Activated CD4-positive, alpha-beta T cell treated with anti-CD3 and anti-CD28 coated beads for 24 hours (primary cell): ENCODE measurements around the gene SARS2.
A peak's percentile ranks its signal among the peaks of the same experiment; 100 is the strongest.

Experiments used
- DNase-seq, 2 donors: peaks; one replicate each; pipeline ENCODE4 v3.0.0-alpha.2; 2020; ENCODE audit warnings: low read depth in 2 of 2

The SARS2 gene

DNA sequence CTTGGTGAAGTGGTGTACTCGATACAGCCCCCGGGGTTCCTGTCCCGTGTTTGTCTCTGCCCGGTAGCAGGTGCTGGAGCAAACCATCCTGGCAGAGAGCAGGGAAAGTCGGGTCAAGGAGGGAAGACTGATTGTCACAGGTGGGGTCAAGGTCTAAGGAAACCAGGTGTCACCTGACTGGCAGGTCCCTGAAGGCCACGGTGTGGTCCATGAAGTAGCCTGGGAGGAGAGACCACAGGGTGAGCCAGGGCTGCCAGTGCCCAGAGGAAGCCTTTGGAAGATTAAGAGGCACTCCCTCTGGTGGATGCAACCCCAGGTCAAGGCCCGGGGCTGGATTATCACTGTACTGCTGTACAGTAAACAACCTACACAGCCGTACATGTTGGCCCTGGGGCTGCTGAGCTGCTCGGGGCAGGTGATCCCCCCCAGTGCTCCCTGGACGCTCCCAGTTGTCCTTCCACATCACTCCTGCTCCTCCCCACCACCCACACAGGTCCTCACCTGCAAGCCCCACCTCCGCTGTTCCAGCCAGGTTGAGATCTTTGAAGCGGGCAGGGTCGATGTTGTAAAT lies 12.6 kb downstream of the SARS2 start:
- no peak for DNase-seq

DNA sequence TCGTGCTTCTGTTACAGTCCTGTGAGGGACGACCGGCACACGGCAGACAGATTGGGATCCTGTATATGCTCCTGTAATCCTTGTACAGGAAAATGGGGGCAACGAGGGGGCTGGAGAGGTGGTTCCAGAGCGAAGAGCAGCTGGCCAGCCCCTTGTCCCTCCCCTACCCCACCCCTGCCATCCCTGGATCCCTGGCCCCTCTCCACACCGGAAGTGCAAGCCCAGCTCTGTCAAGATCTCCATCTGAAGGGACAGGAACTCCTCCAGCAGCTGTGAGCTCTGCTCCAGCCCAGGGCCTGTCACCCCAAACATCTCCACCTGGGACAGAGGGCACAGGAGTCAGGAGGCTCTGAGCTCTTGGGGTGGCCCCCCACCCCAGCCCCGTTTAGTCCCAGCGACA lies 13.0 kb downstream of the SARS2 start:
- DNase-seq: no peak

DNA sequence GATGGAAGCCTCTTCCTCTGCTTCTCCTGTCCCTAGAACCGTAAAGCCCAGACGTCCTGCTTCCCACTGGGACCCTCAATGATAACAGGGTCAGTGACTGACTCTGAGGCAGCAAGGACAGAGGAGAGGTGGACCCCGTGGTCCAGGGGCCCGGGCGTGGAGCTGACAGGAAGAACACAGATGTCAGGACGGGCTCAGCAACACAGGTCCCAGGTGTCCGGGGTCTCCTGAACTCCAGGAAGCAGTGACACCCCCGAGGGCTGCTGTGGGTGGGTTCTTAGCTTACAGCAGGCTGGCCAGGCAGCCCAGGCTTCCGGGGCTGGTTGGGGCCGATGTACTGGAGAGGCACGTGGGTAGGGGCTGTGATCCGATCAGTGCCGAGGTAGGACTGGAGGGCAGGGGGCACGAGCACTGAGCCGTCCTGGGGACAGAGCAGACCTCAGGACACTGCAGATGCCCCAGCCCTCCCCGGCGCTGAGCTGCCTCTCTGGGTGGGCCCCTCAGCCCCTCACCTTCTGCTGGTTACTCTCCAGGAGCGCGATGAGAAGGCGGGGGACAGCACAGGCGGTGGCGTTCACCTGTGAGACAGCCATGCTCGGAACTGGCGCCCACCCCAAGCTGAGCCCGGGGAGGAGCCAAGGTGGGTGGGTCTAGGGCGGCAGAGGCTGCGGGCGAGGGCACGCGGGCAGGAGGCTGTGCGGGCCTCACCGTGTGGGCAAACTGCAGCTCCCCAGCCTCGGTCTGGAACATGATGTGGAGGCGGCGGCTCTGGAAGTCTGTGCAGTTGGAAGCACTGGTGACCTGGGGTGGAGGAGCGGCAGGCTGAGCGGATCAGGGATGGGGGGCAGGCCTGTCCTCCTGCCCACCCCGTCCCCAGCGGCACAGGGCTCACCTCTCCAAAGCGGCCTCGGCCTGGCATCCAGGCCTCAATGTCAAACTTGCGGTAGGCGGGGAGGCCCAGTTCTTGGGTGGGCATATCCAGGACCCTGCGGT lies 14.9 kb downstream of the SARS2 start:
- DNase-seq: no peak

DNA sequence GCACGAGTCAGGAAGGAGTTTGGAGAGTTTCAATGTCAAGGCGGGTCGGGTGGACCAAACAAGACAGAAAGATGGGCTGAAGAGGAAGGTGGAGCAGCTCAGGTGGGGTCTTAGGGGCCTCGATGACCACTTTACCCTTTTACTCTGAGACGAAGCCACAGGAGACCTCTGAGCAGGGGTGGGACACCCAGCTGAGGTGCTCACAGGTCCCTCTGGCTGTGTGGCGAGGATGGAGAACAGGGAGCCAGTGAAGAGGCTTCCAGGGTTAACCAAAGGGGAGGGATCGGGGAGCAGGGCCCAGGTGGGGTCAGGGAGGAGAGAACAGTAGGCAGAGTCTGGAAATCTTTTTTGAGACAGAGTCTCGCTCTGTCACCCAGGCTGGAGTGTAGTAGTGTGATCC lies 16.6 kb downstream of the SARS2 start:
- DNase-seq: no peak

DNA sequence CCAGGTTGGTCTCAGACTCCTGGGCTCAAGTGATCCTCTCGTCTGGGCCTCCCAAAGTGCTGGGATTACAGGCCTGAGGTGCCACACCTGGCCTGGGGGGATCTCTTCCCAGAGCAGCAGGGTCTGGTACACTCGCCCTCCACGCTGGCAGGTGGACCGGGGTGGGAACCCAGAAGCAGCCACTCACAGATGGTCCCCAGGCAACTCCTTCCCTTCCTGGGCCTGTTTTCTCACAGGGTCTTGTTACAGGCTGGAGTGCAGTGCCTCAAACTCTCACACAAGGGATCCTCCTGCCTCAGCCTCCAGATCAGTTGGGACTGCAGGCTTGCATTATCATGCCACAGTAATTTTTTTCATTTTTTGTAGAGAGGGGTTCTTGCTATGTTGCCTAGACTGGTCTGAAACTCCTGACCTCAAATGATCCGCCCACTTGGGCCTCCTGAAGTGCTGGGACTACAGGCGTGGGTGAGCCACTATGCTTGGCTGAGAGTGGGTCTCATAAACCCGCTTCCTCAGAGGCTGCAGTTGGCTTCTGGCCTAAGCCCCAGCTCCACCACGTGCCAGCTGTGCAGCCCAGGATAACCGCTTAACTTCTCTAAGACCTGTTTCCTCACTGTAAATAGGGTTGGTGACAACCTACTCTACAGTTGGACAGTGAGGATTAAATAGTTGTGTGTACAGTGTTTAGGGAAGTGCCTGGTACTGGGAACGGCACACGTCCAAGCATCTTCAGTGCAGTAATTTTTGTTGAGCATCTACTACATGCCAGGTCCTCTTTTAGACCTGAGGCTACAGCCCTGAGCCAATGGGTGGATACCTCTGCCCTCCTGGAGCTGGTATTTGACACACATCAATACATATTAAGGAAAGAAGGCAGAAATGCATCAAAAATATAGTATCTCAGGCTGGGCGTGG lies 17.7 kb downstream of the SARS2 start:
- DNase-seq: no peak

- no peak for DNase-seq
Observed at GRCh38 chr19:38911388-38912001, 19.1 kb downstream of the SARS2 start.

- no peak for DNase-seq
Observed at GRCh38 chr19:38910488-38910887, 20.1 kb downstream of the SARS2 start.

GRCh38 chr19:38908911-38909310 lies 21.7 kb downstream of the SARS2 start:
- no peak for DNase-seq

DNA sequence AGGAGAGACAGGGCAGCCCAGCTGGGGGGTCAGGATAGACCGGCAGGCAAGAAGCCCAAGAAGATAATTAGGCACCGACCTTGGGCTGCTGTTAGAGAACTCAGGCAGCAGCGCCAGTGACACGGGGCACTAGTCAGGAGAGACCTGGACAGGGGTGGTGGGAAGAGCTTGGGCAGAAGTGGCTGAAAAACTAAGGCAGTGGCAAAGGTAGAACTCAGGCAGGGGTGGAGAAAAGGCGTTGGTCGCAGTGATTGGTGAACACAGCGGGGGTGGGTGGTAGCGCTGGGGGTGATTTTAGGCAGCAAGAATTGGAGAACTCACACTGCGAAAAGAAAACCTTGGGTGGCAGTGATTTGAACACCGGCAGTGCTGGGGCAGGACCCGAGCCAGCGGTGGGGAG lies 22.9 kb downstream of the SARS2 start:
- no peak for DNase-seq

DNA sequence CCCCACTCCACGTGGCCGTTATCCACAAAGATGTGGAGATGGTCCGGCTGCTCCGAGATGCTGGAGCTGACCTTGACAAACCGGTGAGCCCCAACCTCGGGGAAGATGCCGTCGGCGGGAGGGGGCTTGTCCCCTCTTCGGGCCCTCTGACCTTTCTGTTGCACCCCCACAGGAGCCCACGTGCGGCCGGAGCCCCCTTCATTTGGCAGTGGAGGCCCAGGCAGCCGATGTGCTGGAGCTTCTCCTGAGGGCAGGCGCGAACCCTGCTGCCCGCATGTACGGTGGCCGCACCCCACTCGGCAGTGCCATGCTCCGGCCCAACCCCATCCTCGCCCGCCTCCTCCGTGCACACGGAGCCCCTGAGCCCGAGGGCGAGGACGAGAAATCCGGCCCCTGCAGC lies 23.3 kb downstream of the SARS2 start:
- no peak for DNase-seq

- no peak for DNase-seq
Observed at GRCh38 chr19:38905620-38906019, 24.9 kb downstream of the SARS2 start.

DNA sequence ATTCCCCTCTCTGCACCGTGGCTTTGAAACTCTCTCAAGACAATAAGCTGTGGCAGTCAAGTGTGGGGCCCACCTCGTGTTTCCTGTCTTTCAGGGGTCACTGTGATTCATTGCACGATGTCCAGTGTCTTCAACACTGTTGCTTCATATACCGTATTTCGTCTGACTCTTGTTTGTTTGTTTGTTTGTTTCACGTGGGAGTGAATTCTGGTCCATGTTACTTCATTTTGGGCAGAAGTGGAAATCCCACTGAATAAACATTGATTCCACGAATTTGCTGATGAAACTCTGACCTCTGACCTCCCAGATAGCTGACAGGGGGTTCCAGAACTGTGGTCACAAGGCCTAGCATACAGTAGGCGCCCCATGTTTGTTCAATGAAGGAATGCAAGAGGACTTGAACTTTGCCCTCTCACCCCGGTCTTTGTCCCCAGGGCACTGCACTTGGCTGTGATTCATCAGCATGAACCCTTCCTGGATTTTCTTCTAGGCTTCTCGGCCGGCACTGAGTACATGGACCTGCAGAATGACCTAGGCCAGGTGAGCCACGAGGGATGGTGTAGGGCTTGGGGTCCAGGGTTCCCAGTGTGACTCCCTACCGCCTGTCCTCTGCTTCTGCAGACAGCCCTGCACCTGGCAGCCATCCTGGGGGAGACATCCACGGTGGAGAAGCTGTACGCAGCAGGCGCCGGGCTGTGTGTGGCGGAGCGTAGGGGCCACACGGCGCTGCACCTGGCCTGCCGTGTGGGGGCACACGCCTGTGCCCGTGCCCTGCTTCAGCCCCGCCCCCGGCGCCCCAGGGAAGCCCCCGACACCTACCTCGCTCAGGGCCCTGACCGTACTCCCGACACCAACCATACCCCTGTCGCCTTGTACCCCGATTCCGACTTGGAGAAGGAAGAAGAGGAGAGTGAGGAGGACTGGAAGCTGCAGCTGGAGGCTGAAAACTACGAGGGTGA lies 25.7 kb downstream of the SARS2 start:
- DNase-seq: no peak

DNA sequence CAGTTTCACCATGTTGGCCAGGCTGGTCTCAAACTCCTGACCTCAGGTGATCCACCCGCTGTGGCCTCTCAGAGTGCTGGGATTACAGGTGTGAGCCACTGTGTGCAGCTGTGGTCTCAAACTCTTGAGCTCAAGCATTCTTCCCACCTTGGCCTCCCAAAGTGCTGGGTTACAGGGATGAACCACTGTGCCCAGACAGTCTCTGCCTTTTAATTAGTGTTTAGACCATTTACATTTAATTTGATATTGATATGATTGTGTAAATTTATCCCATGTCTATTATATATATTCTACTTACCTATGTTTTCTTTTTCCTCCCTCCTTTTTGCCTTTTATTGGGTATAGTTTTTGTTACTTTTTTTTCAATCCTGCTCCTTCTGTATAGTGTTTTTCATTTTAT lies 28.9 kb downstream of the SARS2 start:
- no peak for DNase-seq

DNA sequence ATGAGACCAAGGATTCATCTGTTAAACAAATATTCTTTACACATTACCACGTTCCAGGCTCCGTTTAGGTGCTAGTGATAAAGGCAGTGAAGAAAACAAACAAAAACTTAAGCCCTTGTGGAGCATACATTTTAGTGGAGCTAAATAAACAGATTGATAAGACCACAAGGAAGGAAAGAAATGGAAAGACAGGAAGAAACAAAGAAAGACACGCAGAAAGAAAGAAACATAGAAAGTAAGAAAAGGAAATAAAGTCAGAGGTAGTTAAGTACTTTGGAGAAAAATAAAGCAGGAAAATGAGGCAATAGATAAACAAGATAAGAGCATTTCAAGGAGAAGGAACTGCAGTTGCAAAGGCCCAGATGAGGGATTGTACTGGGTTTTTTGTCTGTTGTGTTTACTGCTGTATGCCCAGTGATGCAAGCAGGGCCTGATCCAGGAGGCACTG lies 29.8 kb downstream of the SARS2 start:
- no peak for DNase-seq

DNA sequence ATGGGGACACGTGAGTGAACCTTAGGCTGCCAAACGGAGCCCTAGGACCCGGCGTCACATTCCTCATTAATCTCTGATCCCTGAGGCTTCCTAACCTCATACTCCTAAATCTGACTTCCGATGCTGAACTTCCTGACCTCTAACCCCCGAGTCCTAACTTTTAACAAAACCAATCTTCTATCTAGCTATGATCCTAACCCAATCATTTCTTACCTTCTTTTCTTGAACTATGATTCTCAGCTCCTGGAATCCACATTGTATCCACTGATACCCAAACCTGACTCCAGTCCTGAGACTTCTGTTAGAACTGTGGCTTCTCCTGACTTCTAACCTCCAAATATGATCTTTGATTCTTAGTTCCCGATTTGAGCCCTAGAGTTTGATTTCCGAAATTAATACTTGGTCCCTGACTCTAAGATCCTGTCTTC lies 30.3 kb downstream of the SARS2 start:
- no peak for DNase-seq

DNA sequence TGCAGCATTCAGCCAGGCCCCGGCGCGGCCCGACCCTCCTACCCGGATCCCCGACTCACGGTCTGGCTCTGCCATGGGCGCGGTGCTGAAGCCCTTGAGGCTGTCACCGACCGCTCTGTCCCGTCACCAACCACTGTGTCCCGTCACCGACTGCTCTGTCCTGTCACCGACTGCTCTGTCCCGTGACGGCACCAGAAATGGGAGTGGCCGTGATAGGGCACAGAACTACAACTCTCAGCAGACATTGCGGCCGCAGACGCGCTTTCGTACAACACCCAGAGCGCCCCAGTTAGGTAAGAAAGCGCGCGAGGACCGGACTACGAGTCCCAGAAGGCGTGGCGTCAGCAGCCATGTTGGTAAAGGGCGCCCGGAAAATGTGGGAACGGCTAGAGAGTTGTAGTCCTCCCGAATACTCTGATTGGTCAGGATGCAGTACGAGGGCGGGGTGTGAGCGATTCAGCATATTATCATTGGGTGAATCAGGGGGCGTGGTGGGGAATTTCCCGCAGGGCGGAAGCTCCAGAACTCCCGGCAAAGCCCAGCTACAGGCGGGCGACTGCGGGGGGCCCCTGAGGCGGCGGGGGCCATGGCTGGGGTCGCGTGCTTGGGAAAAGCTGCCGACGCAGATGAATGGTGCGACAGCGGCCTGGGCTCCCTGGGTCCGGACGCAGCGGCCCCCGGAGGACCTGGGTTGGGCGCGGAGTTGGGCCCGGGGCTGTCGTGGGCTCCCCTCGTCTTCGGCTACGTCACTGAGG lies 30.9 kb downstream of the SARS2 start, which contains the start of the genes NFKBIB and SIRT2:
Gene NFKBIB (plus strand): TSS at position 523 of the 755 bp plus-strand sequence. CDS start 64 bp downstream, at position 587.
Gene SIRT2 (minus strand): TSS at position 172 of the 755 bp plus-strand sequence. CDS start 97 bp downstream, at position 75.
- peak; percentile 97 to 98 for DNase-seq

DNA sequence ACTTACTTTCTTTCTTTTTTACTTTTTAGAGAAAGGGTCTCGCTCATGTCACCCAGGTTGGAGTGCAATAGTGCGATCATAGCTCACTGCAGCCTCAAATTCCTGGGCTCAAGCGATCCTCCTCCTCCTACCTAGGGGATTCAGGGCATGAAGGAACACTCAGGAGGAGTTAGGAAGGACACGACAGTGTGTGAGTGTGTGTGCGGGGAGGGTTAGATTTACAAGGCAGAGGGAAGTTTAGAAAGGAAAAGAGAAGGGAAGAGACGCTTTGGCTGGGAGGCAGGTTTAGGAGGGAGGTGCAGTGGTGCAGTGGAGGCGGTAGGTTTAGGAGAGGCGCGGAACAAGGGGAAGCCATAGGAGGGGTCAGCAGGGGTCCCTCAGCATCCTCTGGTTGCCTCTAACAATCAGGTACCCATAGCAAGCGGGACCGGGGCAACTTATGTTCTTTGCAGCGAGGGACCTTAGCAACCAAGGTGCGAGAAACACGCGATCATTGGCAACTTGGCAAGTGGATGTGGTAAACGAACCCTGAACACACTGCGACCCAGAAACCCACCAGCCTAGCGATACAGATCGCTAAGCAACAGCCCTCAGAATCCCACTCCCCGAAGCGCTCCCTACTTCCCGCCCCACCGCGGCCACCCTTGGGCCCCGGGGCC lies 31.6 kb downstream of the SARS2 start:
- DNase-seq: no peak

- DNase-seq: no peak
Observed at GRCh38 chr19:38894968-38895367, 35.6 kb downstream of the SARS2 start.

- no peak for DNase-seq
Observed at GRCh38 chr19:38893341-38893771, 37.2 kb downstream of the SARS2 start.
